ENCODE data around the gene ADCY10.

The ADCY10 gene

GRCh38 chr1:167772436-167772835 lies 141.5 kb downstream of the ADCY10 start:
- no peak for FAIRE-seq

- no peak for FAIRE-seq
Measured at GRCh38 chr1:167770127-167770526, 143.8 kb downstream of the ADCY10 start.

GRCh38 chr1:167767761-167768160 lies 146.2 kb downstream of the ADCY10 start:
- FAIRE-seq = no peak

- no peak for FAIRE-seq
Measured at GRCh38 chr1:167766538-167766937, 147.4 kb downstream of the ADCY10 start.

GRCh38 chr1:167765496-167765895 lies 148.4 kb downstream of the ADCY10 start:
- no peak for FAIRE-seq

GRCh38 chr1:167764458-167765330 lies 149.2 kb downstream of the ADCY10 start:
- no peak for FAIRE-seq

- FAIRE-seq = no peak
Measured at GRCh38 chr1:167763525-167764220, 150.3 kb downstream of the ADCY10 start.

GRCh38 chr1:167762061-167762746 lies 151.7 kb downstream of the ADCY10 start:
- no peak for FAIRE-seq

- FAIRE-seq = no peak
Measured at GRCh38 chr1:167761400-167761799, 152.5 kb downstream of the ADCY10 start.
